SU-DHL-6 (cell line): ENCODE data around the gene CPNE5.

ENCODE experiments used
- EZH2phosphoT487 ChIP-seq: fragments of 200-600 bp; sonication (generic), shearing (Covaris generic); conservative IDR thresholded peaks from 2 replicates; pipeline ENCODE4 v1.6.1; 2018; ENCODE audit warnings: mild to moderate bottlenecking, antibody characterized with exemption, low read length, moderate library complexity, mixed read lengths
- TF ChIP-seq, protein P1 (sequence below): fragments of 200-600 bp; sonication (generic); IDR thresholded peaks from one replicate; pipeline ENCODE4 v1.5.1; 2017; ENCODE audit warnings: antibody characterized with exemption, mild to moderate bottlenecking, low read length, moderate library complexity; ENCODE audit not compliant: insufficient read depth, poor library complexity, severe bottlenecking

DNA sequence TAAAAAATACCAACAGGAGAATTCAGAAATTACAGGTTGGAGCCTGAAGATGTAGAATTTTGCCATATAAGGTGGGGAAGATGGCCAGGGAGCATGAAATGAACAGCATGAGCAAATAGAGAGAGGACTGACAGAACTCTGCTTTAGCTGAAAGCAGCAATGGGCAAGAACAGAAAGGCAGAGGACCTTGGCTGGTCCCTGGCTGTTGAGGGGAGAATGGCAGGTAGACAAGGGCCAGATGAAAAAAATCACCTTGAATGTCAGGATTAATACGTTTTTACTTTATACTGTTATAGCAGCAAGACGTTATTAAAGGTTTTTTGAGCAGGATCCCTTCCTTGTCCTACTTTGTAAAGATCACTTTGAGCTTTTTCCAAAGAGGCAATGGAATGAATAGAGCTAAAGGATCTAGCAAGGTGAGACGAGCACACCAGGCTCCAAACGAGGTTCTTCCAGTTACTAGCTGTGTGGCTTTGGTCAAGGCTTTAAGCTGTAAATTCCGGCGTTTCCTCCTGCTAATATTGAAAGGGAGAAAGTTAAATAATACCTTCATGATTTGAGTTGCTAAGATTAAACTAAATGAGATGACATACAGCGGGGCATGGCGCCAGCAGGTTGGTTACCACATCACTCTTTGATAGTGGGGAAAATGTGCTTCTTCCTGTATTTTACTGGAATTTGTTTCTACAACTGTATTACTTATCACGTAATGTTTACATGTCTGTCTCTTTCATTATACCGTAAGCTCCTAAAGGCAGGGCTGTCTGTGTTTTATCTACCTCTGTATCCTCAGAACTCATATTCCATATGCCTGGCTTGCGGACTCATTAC lies 34.6 kb upstream of the CPNE5 start:
- TF ChIP-seq, protein P1, sequence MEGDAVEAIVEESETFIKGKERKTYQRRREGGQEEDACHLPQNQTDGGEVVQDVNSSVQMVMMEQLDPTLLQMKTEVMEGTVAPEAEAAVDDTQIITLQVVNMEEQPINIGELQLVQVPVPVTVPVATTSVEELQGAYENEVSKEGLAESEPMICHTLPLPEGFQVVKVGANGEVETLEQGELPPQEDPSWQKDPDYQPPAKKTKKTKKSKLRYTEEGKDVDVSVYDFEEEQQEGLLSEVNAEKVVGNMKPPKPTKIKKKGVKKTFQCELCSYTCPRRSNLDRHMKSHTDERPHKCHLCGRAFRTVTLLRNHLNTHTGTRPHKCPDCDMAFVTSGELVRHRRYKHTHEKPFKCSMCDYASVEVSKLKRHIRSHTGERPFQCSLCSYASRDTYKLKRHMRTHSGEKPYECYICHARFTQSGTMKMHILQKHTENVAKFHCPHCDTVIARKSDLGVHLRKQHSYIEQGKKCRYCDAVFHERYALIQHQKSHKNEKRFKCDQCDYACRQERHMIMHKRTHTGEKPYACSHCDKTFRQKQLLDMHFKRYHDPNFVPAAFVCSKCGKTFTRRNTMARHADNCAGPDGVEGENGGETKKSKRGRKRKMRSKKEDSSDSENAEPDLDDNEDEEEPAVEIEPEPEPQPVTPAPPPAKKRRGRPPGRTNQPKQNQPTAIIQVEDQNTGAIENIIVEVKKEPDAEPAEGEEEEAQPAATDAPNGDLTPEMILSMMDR = no peak
- no peak for TF ChIP-seq EZH2phosphoT487
